ENCODE measurements around the gene AKNAD1. TPM values are rescaled to one million over a fixed set of nuclear protein-coding genes. Genes with fewer than 3 reads are reported as not detected.
A peak's percentile ranks its signal among the peaks of the same experiment; 100 is the strongest.

Gene AKNAD1
- polyA plus RNA-seq, 3 donors: not detected

DNA sequence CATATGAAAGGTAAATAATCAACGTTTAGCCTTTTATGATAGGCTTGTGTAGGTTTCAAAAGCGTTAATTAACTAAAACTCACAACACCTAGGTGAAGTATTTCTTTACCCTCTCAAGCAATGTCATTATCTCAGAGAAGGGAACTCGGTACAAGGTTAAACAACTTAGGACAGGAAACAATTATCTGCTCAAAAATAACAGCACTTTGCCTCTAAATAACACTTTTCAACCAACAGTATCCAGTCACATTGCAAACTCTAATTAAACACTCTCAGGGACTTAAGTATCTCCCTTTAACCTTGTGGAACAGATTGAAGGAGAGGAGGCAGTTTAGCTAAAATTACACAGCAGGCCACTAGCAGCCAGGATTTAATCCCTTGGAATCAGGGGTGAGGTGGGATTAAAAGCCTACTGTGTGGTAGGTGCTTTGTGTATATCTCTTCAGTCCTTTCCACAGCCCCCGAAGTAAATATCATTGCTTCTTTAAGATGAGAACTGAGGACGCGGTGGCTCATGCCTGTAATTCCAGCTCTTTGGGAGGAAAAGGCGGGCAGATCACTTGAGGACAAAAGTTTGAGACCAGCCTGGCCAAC is 5.2 kb upstream of the AKNAD1 start:
- TF ChIP-seq CTCF (IDR thresholded peaks at IDR 0.05): no peak
- H3K4me2 ChIP-seq (replicated peaks; ENCODE audit: extremely low read depth, low read length, poor library complexity, severe bottlenecking): no peak overlapping the region
- intact Hi-C loops (cut with micrococcal nuclease): no loop called here
- DNase-seq: no peak
- Mint-ChIP-seq H3K4me3 (no peak overlapping the region), H3K4me1 (peaks cover 8% of the 10 kb centered on the region), H3K27me3 (ENCODE audit: low read depth in 3 of 3) (peaks cover 0 to 8% (median 1%) of the 10 kb centered on the region in 3 donors), H3K27ac (no peak overlapping the region), H3K9me3 (no peaks in the 10 kb centered on the region), H3K36me3 (no peaks in the 10 kb centered on the region)
- no peaks in the 10 kb centered on the region for H3K79me2 ChIP-seq (ENCODE audit: insufficient read depth, low read length)
- H3K27ac ChIP-seq (ENCODE audit: low read depth in 1 of 2, low read length in 2 of 2): no peak overlapping the region
- H3K4me3 ChIP-seq (replicated peaks in 1 of 3; ENCODE audit: low read depth in 2 of 3, low read length in 3 of 3): no peak overlapping the region
- no peaks in the 10 kb centered on the region for H3K27me3 ChIP-seq (ENCODE audit: control insufficient read depth in 2 of 2, insufficient read depth in 2 of 2, low read length in 2 of 2)
- H3K9me3 ChIP-seq (replicated peaks in 1 of 2; ENCODE audit: control insufficient read depth in 1 of 2, insufficient read depth in 1 of 2, low read length in 2 of 2): no peaks in the 10 kb centered on the region
- H3K36me3 ChIP-seq (replicated peaks in 1 of 2; ENCODE audit: control insufficient read depth in 1 of 2, insufficient read depth in 2 of 2, low read length in 2 of 2): no peaks in the 10 kb centered on the region
- H4K20me1 ChIP-seq (ENCODE audit: insufficient read depth, low read length): no peaks in the 10 kb centered on the region
- H2AFZ ChIP-seq (ENCODE audit: insufficient read depth, low read depth, low read length, poor library complexity, severe bottlenecking): peak overlapping the region; percentile 8
- no peaks in the 10 kb centered on the region for H3K4me1 ChIP-seq (ENCODE audit: control insufficient read depth in 1 of 2, insufficient read depth in 2 of 2, low read length in 2 of 2)
- no peak overlapping the region for H3K9ac ChIP-seq (ENCODE audit: insufficient read depth, low read length, poor library complexity, severe bottlenecking)
- WGBS (ENCODE audit: insufficient coverage): 57% methylated on average over 1 of the region's 7 CpGs

DNA sequence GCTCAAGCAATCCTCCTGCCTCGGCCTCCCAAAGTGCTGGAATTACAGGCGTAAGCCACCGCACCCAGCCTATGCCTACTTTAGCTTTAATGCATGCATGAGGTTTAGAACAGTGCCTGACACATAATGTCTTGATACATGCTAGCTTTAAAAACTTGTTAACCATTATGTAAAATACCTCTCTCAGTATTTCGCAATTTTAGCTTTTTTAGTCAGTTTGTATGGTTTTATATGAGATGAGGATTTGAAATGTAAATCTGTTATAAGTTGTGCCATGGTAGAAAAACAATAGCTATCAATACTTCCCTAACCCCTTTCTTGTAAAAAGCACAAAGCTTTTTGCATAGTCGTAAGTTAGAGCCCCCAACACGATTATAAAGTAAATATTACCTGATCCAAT is 4.7 kb upstream of the AKNAD1 start:
- Mint-ChIP-seq H3K4me1 (peaks cover 8% of the 10 kb centered on the region), H3K36me3 (no peaks in the 10 kb centered on the region), H3K9me3 (no peaks in the 10 kb centered on the region), H3K27ac (peak overlapping the region in 1 of 7 donors; percentile 40), H3K4me3 (no peak overlapping the region), H3K27me3 (ENCODE audit: low read depth in 3 of 3) (peaks cover 0 to 6% (median 1%) of the 10 kb centered on the region in 3 donors)
- Histone ChIP-seq H3K9ac (ENCODE audit: insufficient read depth, low read length, poor library complexity, severe bottlenecking) (no peak overlapping the region), H3K4me1 (ENCODE audit: control insufficient read depth in 1 of 2, insufficient read depth in 2 of 2, low read length in 2 of 2) (no peaks in the 10 kb centered on the region), H3K9me3 (replicated peaks in 1 of 2; ENCODE audit: control insufficient read depth in 1 of 2, insufficient read depth in 1 of 2, low read length in 2 of 2) (no peaks in the 10 kb centered on the region), H3K4me3 (replicated peaks in 1 of 3; ENCODE audit: low read depth in 2 of 3, low read length in 3 of 3) (no peak overlapping the region), H3K4me2 (replicated peaks; ENCODE audit: extremely low read depth, low read length, poor library complexity, severe bottlenecking) (no peak overlapping the region), H3K27ac (ENCODE audit: low read depth in 1 of 2, low read length in 2 of 2) (no peak overlapping the region), H4K20me1 (ENCODE audit: insufficient read depth, low read length) (no peaks in the 10 kb centered on the region), H3K79me2 (ENCODE audit: insufficient read depth, low read length) (no peaks in the 10 kb centered on the region), H2AFZ (ENCODE audit: insufficient read depth, low read depth, low read length, poor library complexity, severe bottlenecking) (no peak overlapping the region), H3K36me3 (replicated peaks in 1 of 2; ENCODE audit: control insufficient read depth in 1 of 2, insufficient read depth in 2 of 2, low read length in 2 of 2) (no peaks in the 10 kb centered on the region), H3K27me3 (ENCODE audit: control insufficient read depth in 2 of 2, insufficient read depth in 2 of 2, low read length in 2 of 2) (no peaks in the 10 kb centered on the region)
- 100% methylated on average over 2 of the region's 6 CpGs for WGBS (ENCODE audit: insufficient coverage)
- no peak for TF ChIP-seq CTCF (IDR thresholded peaks at IDR 0.05)
- intact Hi-C loops (cut with micrococcal nuclease): no loop called here
- DNase-seq: no peak
